Erythroblast (primary cell): ENCODE results near the gene ENPEP.

ENCODE experiments used
- GATA1 ChIP-seq: IDR thresholded peaks from 2 replicates; pipeline ENCODE4 v1.6.1; 2011; ENCODE audit warnings: low read depth, mild to moderate bottlenecking, control low read depth, low read length, moderate library complexity
- POLR2A ChIP-seq: IDR thresholded peaks from 2 replicates; pipeline ENCODE4 v1.6.1; 2011; ENCODE audit warnings: mild to moderate bottlenecking, low read length

DNA sequence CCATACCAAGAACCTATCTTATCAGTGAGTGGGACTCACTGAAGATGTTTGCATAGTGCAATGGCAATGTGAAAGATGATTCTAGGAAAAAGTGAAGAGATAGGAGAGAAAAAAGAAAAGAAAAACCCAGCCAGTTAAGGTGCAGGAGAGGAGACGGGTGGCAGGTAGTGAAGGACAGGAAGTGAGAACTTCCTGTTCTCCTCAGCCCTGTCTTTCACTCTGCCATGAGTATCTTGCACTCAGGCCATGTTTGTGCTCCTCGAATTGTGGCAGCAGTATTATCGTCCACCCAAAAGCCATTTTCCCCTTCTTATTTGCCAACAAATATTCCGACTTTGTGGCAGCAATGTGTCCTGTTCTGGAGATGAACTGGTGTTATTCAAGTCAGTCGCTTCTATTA lies 8.6 kb upstream of the ENPEP start:
- TF ChIP-seq GATA1: no peak
- TF ChIP-seq POLR2A: no peak
